ENCODE data around the gene HRG. TPM values are rescaled to one million over a fixed set of nuclear protein-coding genes. Genes with fewer than 3 reads are reported as not detected.

Gene HRG
- total and polyA plus RNA-seq, 2 of the 4 experiments (the other 2 are of a cell fraction): not detected

DNA sequence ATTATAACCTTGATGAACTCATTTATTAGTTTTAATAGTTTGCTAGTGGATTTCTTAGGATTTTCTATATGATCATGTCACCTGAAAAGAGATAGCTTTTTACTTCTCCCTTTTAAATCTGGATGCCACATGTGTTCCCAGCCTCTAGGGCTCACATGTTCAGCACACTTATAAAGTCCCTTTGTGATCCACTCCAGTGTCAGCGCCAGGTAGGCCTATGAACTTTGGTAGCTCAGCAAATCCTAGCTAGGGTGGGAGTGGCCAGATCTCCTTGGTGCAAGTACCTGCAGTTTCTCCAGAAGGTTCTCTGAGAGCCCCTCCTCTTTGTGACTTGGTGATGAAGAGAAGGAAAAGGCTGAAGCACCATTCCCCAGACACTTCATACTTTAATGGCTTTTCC lies 17.0 kb upstream of the HRG start:
- no peak overlapping the region for H3K18ac ChIP-seq (ENCODE audit: low read depth, low read length)
- H2BK5ac ChIP-seq (ENCODE audit: low read depth, low read length, poor library complexity, severe bottlenecking): no peak overlapping the region
- H2BK15ac ChIP-seq (ENCODE audit: low read depth, low read length): no peak overlapping the region
- no CpG with 5 or more reads among the region's 1 CpG for WGBS, 2 experiments (ENCODE audit: extremely low coverage in 2 of 2, insufficient read length in 1 of 2)
- H3K4me2 ChIP-seq (ENCODE audit: low read depth, low read length): no peak overlapping the region
- ATAC-seq (ENCODE audit: low read depth) (no peak), DNase-seq (no peak)
- no peak overlapping the region for H4K91ac ChIP-seq (ENCODE audit: insufficient read depth, low read depth, low read length)
- TF ChIP-seq BHLHE40 (IDR thresholded peaks at IDR 0.05; ENCODE audit: low read depth, low read length): no peak
- TF ChIP-seq USF2 (IDR thresholded peaks at IDR 0.05; ENCODE audit: low read depth, low read length): no peak
- no peak for TF ChIP-seq RAD21 (IDR thresholded peaks at IDR 0.05; ENCODE audit: low read length)
- no peak for TF ChIP-seq RCOR1 (IDR thresholded peaks at IDR 0.05; ENCODE audit: insufficient replicate concordance, low read length)
- TF ChIP-seq RFX5 (IDR thresholded peaks at IDR 0.05; ENCODE audit: low read depth, low read length): no peak
- TF ChIP-seq CHD1 (IDR thresholded peaks at IDR 0.05; ENCODE audit: low read depth, low read length): no peak
- H3K56ac ChIP-seq (ENCODE audit: extremely low read depth, insufficient read depth, low read length): no peak overlapping the region
- intact Hi-C loops (cut with micrococcal nuclease) (no loop called here), dilution Hi-C loops (cut with HindIII; ENCODE audit: low sequenced_read_pairs, unreplicated experiment) (no loop called here), in situ Hi-C loops (cut with MboI; ENCODE audit: low sequenced_read_pairs) (no loop called here)
- peaks cover 7% of the 10 kb centered on the region for H3K27me3 ChIP-seq (ENCODE audit: control insufficient read depth, insufficient read depth, low read length)
- H2AK5ac ChIP-seq (ENCODE audit: low read depth, low read length): no peak overlapping the region
- no peaks in the 10 kb centered on the region for H3K36me3 ChIP-seq (ENCODE audit: control insufficient read depth, insufficient read depth, low read length)
- no peak overlapping the region for H3K23ac ChIP-seq (ENCODE audit: low read depth, low read length)
- no peak overlapping the region for H2BK20ac ChIP-seq (ENCODE audit: low read depth, low read length)
- no peaks in the 10 kb centered on the region for H3K4me1 ChIP-seq (ENCODE audit: control insufficient read depth, insufficient read depth, low read length)
- CTCF ChIA-PET: interaction anchor here (0.6 kb wide), 1 partner anchor 109 kb away, joined by 3 read pairs; no protein-coding TSS in a partner anchor
- no peak overlapping the region for H3K27ac ChIP-seq (ENCODE audit: insufficient read depth, low read length)
- H2AK9ac ChIP-seq (replicated peaks; ENCODE audit: low read depth, low read length, poor library complexity): no peak overlapping the region
- POLR2A ChIA-PET (ENCODE audit: unreplicated experiment): no interaction called here
- H2BK120ac ChIP-seq (ENCODE audit: low read depth, low read length): no peak overlapping the region
- H2AFZ ChIP-seq (replicated peaks; ENCODE audit: low read length, poor library complexity): no peak overlapping the region
- H4K5ac ChIP-seq (ENCODE audit: low read depth, low read length): no peak overlapping the region
- no peak overlapping the region for H3K9ac ChIP-seq (ENCODE audit: low read depth, low read length)
- H3K9me3 ChIP-seq (ENCODE audit: control insufficient read depth, insufficient read depth, low read length): no peaks in the 10 kb centered on the region
- H3K9me1 ChIP-seq (ENCODE audit: insufficient read depth, low read length): no peaks in the 10 kb centered on the region
- no peak overlapping the region for H3K4ac ChIP-seq (ENCODE audit: low read depth, low read length)
- H3K79me1 ChIP-seq (ENCODE audit: low read depth in 1 of 2, low read length in 2 of 2): no peaks in the 10 kb centered on the region
- no peak overlapping the region for H4K8ac ChIP-seq (ENCODE audit: low read depth in 2 of 2, low read length in 2 of 2)
- BruUV-seq (replicated peaks): no TSS peak
- no peaks in the 10 kb centered on the region for H4K20me1 ChIP-seq (ENCODE audit: insufficient read depth, low read length)
- no peak overlapping the region for H3K4me3 ChIP-seq (ENCODE audit: insufficient read depth, low read depth, low read length)
- no peak overlapping the region for H3K14ac ChIP-seq (replicated peaks; ENCODE audit: low read depth, low read length)
